Measurements from ENCODE around the gene ZNF148.

DNA sequence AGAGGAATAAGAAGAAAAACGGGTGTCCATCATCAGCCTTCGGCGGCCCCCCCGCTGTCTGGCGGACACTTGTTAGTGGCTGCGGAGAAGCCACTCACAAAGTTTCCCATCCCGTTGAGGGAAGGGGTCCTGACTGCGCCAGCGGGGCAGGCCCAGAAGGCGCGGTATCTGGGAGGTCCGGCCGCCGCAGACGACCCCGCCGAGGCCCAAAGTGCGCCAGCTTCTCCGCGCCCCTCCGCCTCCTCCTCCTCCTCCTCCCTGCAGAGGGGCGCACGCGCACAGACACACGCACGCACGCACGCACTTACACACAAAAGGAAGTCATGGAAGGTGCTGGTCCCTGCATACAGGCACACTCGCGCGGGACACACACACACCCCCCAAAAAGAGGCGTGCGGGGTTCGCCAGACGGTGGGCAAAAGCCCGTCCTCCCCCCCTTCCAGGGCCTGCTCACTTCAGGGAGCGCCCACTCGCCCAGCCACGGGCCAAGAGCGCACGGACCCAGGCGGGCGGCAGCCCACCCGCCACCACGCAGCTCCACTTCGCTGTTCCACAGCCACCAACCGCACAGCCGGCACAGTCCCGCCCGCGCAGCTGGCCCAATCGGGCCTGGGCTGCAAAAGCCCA, 18.0 kb downstream of the ZNF148 start:
- TF ChIP-seq POLR2A (IDR thresholded peaks at IDR 0.05) (no peak), EP300 (IDR thresholded peaks at IDR 0.05) (no peak), POLR2AphosphoS5 (IDR thresholded peaks at IDR 0.05) (peak; percentile 62 to 74 (median 67))
- TF ChIP-seq, protein P1, sequence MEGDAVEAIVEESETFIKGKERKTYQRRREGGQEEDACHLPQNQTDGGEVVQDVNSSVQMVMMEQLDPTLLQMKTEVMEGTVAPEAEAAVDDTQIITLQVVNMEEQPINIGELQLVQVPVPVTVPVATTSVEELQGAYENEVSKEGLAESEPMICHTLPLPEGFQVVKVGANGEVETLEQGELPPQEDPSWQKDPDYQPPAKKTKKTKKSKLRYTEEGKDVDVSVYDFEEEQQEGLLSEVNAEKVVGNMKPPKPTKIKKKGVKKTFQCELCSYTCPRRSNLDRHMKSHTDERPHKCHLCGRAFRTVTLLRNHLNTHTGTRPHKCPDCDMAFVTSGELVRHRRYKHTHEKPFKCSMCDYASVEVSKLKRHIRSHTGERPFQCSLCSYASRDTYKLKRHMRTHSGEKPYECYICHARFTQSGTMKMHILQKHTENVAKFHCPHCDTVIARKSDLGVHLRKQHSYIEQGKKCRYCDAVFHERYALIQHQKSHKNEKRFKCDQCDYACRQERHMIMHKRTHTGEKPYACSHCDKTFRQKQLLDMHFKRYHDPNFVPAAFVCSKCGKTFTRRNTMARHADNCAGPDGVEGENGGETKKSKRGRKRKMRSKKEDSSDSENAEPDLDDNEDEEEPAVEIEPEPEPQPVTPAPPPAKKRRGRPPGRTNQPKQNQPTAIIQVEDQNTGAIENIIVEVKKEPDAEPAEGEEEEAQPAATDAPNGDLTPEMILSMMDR (IDR thresholded peaks at IDR 0.05), result no peak

Data from sigmoid colon (tissue), 4 donors.